PC-3 (cell line): ENCODE data around the gene MPPED2. TPM values are rescaled to one million over a fixed set of nuclear protein-coding genes. Genes with fewer than 3 reads are reported as not detected.

Experiments used
- ATAC-seq: fragments of 200-7000 bp; cut with Tn5 transposase; 2 replicates; pipeline ENCODE4 v1.9.1; 2020; ENCODE audit warnings: mild to moderate bottlenecking, moderate library complexity
- BruUV-seq: library from RNA; stranded (reverse); fragments of 400-500 nt; replicated peaks from 2 replicates; lab custom pipeline; 2021; lab: Mats Ljungman, UMichigan
- CTCF ChIA-PET: fragments of 300-600 bp; sonication (Branson Sonifier 250); formaldehyde crosslinking; loops from one replicate; lab custom pipeline; 2022; ENCODE audit warnings: antibody characterized with exemption; lab: Charles Lee
- POLR2A ChIA-PET: fragments of 300-600 bp; sonication (Branson Sonifier 250); formaldehyde crosslinking; loops from one replicate; lab custom pipeline; 2022; ENCODE audit warnings: antibody characterized with exemption; ENCODE audit not compliant: unreplicated experiment; lab: Charles Lee
- DNase-seq: peaks from one replicate; pipeline ENCODE4 v3.0.0-alpha.2; 2015
- H2AFZ ChIP-seq: fragments of 300-600 bp; sonication (generic); 2 replicates; pipeline ENCODE4 v1.6.0; 2016; ENCODE audit warnings: antibody characterized with exemption, low read length
- H3F3A ChIP-seq: fragments of 300-600 bp; sonication (generic); one replicate; pipeline ENCODE4 v1.6.0; 2017; ENCODE audit warnings: antibody characterized with exemption, low read length, control low read depth, mild to moderate bottlenecking; ENCODE audit not compliant: unreplicated experiment
- H3K27ac ChIP-seq: fragments of 300-600 bp; sonication (generic); 2 replicates; pipeline ENCODE4 v1.5.1; 2016; ENCODE audit warnings: mild to moderate bottlenecking, low read length
- H3K27me3 ChIP-seq: fragments of 300-600 bp; sonication (generic); 2 replicates; pipeline ENCODE4 v1.6.1; 2016; ENCODE audit warnings: low read length, mixed read lengths
- H3K36me3 ChIP-seq: fragments of 300-600 bp; sonication (generic); 2 replicates; pipeline ENCODE4 v1.6.1; 2016; ENCODE audit warnings: low read depth, mixed run types, low read length, mixed read lengths
- H3K4me1 ChIP-seq: fragments of 300-600 bp; sonication (generic); 2 replicates; pipeline ENCODE4 v1.5.1; 2016; ENCODE audit warnings: low read length; ENCODE audit not compliant: insufficient read depth
- H3K4me2 ChIP-seq: fragments of 300-600 bp; sonication (generic); 2 replicates; pipeline ENCODE4 v1.6.0; 2016; ENCODE audit warnings: low read length
- H3K4me3 ChIP-seq: fragments of 300-600 bp; sonication (generic); 2 replicates; pipeline ENCODE4 v1.5.1; 2016; ENCODE audit warnings: mild to moderate bottlenecking, low read length, mixed read lengths
- H3K79me2 ChIP-seq: fragments of 300-600 bp; sonication (generic); 2 replicates; pipeline ENCODE4 v1.6.1; 2017; ENCODE audit warnings: low read length, mixed read lengths
- H3K9ac ChIP-seq: fragments of 300-600 bp; sonication (generic); 2 replicates; pipeline ENCODE4 v1.6.0; 2016; ENCODE audit warnings: mild to moderate bottlenecking, low read length
- H3K9me2 ChIP-seq: fragments of 300-600 bp; sonication (generic); replicated peaks from 2 replicates; pipeline ENCODE4 v1.6.1; 2016; ENCODE audit warnings: mixed run types, low read length, mixed read lengths
- H3K9me3 ChIP-seq: fragments of 300-600 bp; sonication (generic); 2 replicates; pipeline ENCODE4 v1.6.1; 2016; ENCODE audit warnings: low read length, mixed read lengths
- H4K20me1 ChIP-seq: fragments of 300-600 bp; sonication (generic); 2 replicates; pipeline ENCODE4 v1.6.1; 2016; ENCODE audit warnings: low read length, mixed read lengths
- EZH2 ChIP-seq: fragments of 300-600 bp; sonication (generic); IDR thresholded peaks from one replicate; pipeline ENCODE4 v1.6.1; 2017; ENCODE audit warnings: antibody characterized with exemption, mild to moderate bottlenecking, low read length; ENCODE audit not compliant: unreplicated experiment
- EZH2phosphoT487 ChIP-seq: fragments of 300-600 bp; sonication (generic); IDR thresholded peaks from 2 replicates; pipeline ENCODE4 v1.6.1; 2018; ENCODE audit warnings: mild to moderate bottlenecking, antibody characterized with exemption, low read length, borderline replicate concordance
- intact Hi-C: fragments of 100-400 bp; cut with micrococcal nuclease; formaldehyde crosslinking; loops from 2 replicates; pipeline ENCODE4 v1.9.0; 2023
- total RNA-seq: library from RNA; depleted of rRNA; stranded (reverse); fragments of >200 nt; gene quantifications from 2 replicates; pipeline ENCODE4 v1.2.3, GENCODE V29; 2014
- TF ChIP-seq, protein P1 (sequence below): fragments of 300-600 bp; sonication (generic); conservative IDR thresholded peaks from 2 replicates; pipeline ENCODE4 v1.5.1; 2017; ENCODE audit warnings: antibody characterized with exemption, low read depth, mild to moderate bottlenecking, low read length

The MPPED2 gene
- total RNA-seq, 1 experiment from 2014 or later, result not detected

DNA sequence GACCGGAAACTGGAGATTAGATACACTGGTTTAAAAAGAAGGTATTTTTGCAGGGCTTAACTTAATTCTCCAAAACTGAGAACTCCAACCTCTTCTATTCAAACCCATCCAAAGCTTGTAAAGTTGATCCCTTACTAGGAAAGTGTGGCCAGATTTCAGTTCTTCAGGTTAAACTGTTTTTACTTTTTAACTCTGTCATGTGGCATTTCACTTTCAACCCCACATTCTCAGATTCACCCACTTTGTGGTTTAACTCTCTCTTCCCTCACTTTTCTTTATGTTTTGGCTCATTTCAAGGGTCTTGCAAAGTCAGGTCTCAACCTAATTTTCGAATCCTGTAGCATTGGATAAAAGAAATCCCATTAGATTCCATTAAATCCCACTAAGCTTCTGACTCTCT, 75.4 kb downstream of the MPPED2 start:
- no peak for ATAC-seq
- CTCF ChIA-PET, result no interaction called here
- H3K79me2 ChIP-seq, result no peaks in the 10 kb centered on the region

DNA sequence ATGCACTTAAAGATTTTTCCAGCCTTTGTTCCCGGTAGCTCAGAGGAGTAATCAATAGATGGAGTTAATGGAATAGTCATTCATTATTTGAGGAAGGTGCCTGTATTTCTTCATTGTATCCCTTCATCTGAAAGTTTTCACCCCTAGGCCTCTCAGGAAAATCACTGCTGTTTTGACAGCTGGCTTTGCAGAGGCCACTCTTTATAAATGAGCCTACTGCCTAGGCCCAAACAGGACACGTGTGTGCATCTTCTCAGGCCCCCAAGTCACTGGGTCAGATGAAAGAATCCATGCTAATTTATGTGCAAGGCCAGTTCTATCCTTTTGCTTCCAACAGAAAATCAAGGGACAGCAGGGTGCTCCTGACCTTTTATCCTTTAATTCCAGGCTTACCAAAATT, 76.8 kb downstream of the MPPED2 start:
- Histone ChIP-seq H3K27me3 (no peaks in the 10 kb centered on the region), H3K4me1 (no peaks in the 10 kb centered on the region), H2AFZ (no peak overlapping the region), H3K79me2 (no peaks in the 10 kb centered on the region), H3K27ac (no peak overlapping the region), H3K4me3 (no peak overlapping the region), H3K9ac (no peak overlapping the region), H3K36me3 (no peaks in the 10 kb centered on the region), H3K4me2 (no peak overlapping the region), H3K9me2 (no peaks in the 10 kb centered on the region), H3K9me3 (no peaks in the 10 kb centered on the region), H3F3A (no peaks in the 10 kb centered on the region), H4K20me1 (no peaks in the 10 kb centered on the region)
- CTCF ChIA-PET, result no interaction called here
- ATAC-seq, result no peak
- TF ChIP-seq EZH2 (no peak), EZH2phosphoT487 (no peak)
- TF ChIP-seq, protein P1, sequence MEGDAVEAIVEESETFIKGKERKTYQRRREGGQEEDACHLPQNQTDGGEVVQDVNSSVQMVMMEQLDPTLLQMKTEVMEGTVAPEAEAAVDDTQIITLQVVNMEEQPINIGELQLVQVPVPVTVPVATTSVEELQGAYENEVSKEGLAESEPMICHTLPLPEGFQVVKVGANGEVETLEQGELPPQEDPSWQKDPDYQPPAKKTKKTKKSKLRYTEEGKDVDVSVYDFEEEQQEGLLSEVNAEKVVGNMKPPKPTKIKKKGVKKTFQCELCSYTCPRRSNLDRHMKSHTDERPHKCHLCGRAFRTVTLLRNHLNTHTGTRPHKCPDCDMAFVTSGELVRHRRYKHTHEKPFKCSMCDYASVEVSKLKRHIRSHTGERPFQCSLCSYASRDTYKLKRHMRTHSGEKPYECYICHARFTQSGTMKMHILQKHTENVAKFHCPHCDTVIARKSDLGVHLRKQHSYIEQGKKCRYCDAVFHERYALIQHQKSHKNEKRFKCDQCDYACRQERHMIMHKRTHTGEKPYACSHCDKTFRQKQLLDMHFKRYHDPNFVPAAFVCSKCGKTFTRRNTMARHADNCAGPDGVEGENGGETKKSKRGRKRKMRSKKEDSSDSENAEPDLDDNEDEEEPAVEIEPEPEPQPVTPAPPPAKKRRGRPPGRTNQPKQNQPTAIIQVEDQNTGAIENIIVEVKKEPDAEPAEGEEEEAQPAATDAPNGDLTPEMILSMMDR, result no peak
- BruUV-seq, result no TSS peak
- intact Hi-C loops, result no loop called here
- DNase-seq, result no peak
- POLR2A ChIA-PET, result no interaction called here

More for the DNA sequence above, 75.4 kb downstream of the MPPED2 start:
- Histone ChIP-seq H2AFZ (no peak overlapping the region), H3K36me3 (no peaks in the 10 kb centered on the region), H3K9me3 (no peaks in the 10 kb centered on the region), H3K27me3 (no peaks in the 10 kb centered on the region), H3K27ac (no peak overlapping the region), H3F3A (no peaks in the 10 kb centered on the region), H3K4me3 (no peak overlapping the region), H3K9me2 (no peaks in the 10 kb centered on the region), H4K20me1 (no peaks in the 10 kb centered on the region), H3K4me1 (no peaks in the 10 kb centered on the region), H3K9ac (no peak overlapping the region), H3K4me2 (no peak overlapping the region)
- TF ChIP-seq EZH2, result no peak
- TF ChIP-seq, protein P1, result no peak
- no peak for TF ChIP-seq EZH2phosphoT487
- intact Hi-C loops, result no loop called here
- DNase-seq, result no peak
- POLR2A ChIA-PET, result no interaction called here
- BruUV-seq, result no TSS peak

DNA sequence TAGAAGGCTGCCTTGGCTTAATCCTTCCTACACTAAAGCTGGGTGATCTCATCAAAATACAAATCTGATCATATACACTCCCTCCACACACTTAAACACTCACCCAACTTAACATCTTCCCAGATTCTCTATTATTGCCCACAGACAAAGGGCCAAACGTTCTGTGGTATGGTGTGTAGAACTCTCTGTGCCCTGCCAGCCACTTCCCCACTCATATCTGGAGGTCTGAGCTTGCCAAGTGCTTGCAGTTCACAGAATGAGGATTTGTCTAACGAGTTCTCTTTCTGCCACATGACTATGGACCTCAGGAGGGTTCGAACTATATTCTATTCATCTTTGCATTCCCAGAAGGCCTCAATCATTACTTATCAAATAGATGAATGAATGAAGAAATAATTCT, 77.6 kb downstream of the MPPED2 start:
- POLR2A ChIA-PET, result no interaction called here
- no peaks in the 10 kb centered on the region for H3K27me3 ChIP-seq
- DNase-seq (no peak), ATAC-seq (no peak)
- H4K20me1 ChIP-seq, result no peaks in the 10 kb centered on the region
- no peaks in the 10 kb centered on the region for H3K4me1 ChIP-seq
- CTCF ChIA-PET, result no interaction called here
- no peak overlapping the region for H2AFZ ChIP-seq
- H3K4me3 ChIP-seq, result no peak overlapping the region
- no peaks in the 10 kb centered on the region for H3K79me2 ChIP-seq
- no peaks in the 10 kb centered on the region for H3K36me3 ChIP-seq
- H3K9me2 ChIP-seq, result no peaks in the 10 kb centered on the region
- no peaks in the 10 kb centered on the region for H3F3A ChIP-seq
- H3K9ac ChIP-seq, result no peak overlapping the region
- TF ChIP-seq EZH2, result no peak
- TF ChIP-seq, protein P1, result no peak
- TF ChIP-seq EZH2phosphoT487, result no peak
- no peak overlapping the region for H3K27ac ChIP-seq
- BruUV-seq, result no TSS peak
- H3K9me3 ChIP-seq, result no peaks in the 10 kb centered on the region
- intact Hi-C loops, result no loop called here
- H3K4me2 ChIP-seq, result no peak overlapping the region
